Measurements from ENCODE around the gene CLCNKB. TPM values are rescaled to one million over a fixed set of nuclear protein-coding genes. Genes with fewer than 3 reads are reported as not detected.

Gene CLCNKB
- total and polyA plus RNA-seq, 4 donors = 0.40 to 1.9 (median 1.2) TPM

GRCh38 chr1:16072616-16073484, 29.3 kb downstream of the CLCNKB start:
- DNase-seq (ENCODE audit: low read depth in 4 of 6, low spot score in 6 of 6) = peak in 2 of 6 donors; percentile 49 to 56
- no peak overlapping the region for H3K4me3 ChIP-seq (ENCODE audit: low read depth, low read length)
- peaks cover 2% of the 10 kb centered on the region for H3K36me3 ChIP-seq (ENCODE audit: control insufficient read depth, insufficient read depth, low read length)
- peaks cover 27% of the 10 kb centered on the region for H3K4me1 ChIP-seq (ENCODE audit: control insufficient read depth, insufficient read depth, low read length)
- H3K27me3 ChIP-seq (ENCODE audit: control insufficient read depth, insufficient read depth, low read length) = peaks cover 3% of the 10 kb centered on the region
- WGBS (ENCODE audit: insufficient coverage) = 2% methylated on average over 48 of the region's 49 CpGs
- no peak overlapping the region for H3K27ac ChIP-seq (ENCODE audit: low read depth, low read length)
- no peaks in the 10 kb centered on the region for H3K9me3 ChIP-seq (ENCODE audit: control insufficient read depth, insufficient read depth, low read length)

GRCh38 chr1:16073490-16074119, 30.0 kb downstream of the CLCNKB start, which contains the start of gene FAM131C:
TSS of gene FAM131C (minus strand) at chr1:16073651. CDS start at chr1:16073442, 209 bp downstream.
- Histone ChIP-seq H3K9me3 (ENCODE audit: control insufficient read depth, insufficient read depth, low read length) (no peaks in the 10 kb centered on the region), H3K4me1 (ENCODE audit: control insufficient read depth, insufficient read depth, low read length) (peaks cover 20% of the 10 kb centered on the region), H3K27ac (ENCODE audit: low read depth, low read length) (no peak within 1 kb of the TSS), H3K27me3 (ENCODE audit: control insufficient read depth, insufficient read depth, low read length) (peaks cover 3% of the 10 kb centered on the region), H3K4me3 (ENCODE audit: low read depth, low read length) (peak within 1 kb of the TSS; percentile 29), H3K36me3 (ENCODE audit: control insufficient read depth, insufficient read depth, low read length) (peaks cover 2% of the 10 kb centered on the region)
- DNase-seq (ENCODE audit: low read depth in 4 of 6, low spot score in 6 of 6) = peak in 2 of 6 donors; percentile 38
- WGBS (ENCODE audit: insufficient coverage) = under 1% methylated on average over 48 of the region's 54 CpGs

- peaks cover 23% of the 10 kb centered on the region for H3K4me1 ChIP-seq (ENCODE audit: control insufficient read depth, insufficient read depth, low read length)
- peaks cover 3% of the 10 kb centered on the region for H3K27me3 ChIP-seq (ENCODE audit: control insufficient read depth, insufficient read depth, low read length)
- DNase-seq (ENCODE audit: low read depth in 4 of 6, low spot score in 6 of 6) = no peak
- H3K4me3 ChIP-seq (ENCODE audit: low read depth, low read length) = no peak overlapping the region
- H3K9me3 ChIP-seq (ENCODE audit: control insufficient read depth, insufficient read depth, low read length) = no peaks in the 10 kb centered on the region
- WGBS (ENCODE audit: insufficient coverage) = 72% methylated on average over 5 of the region's 5 CpGs
- peaks cover 2% of the 10 kb centered on the region for H3K36me3 ChIP-seq (ENCODE audit: control insufficient read depth, insufficient read depth, low read length)
- H3K27ac ChIP-seq (ENCODE audit: low read depth, low read length) = no peak overlapping the region
These were observed 30.6 kb downstream of the CLCNKB start for GRCh38 chr1:16074217-16074616.

- Histone ChIP-seq H3K27ac (ENCODE audit: low read depth, low read length) (no peak overlapping the region), H3K36me3 (ENCODE audit: control insufficient read depth, insufficient read depth, low read length) (peaks cover 2% of the 10 kb centered on the region), H3K9me3 (ENCODE audit: control insufficient read depth, insufficient read depth, low read length) (no peaks in the 10 kb centered on the region), H3K27me3 (ENCODE audit: control insufficient read depth, insufficient read depth, low read length) (peaks cover 3% of the 10 kb centered on the region), H3K4me3 (ENCODE audit: low read depth, low read length) (no peak overlapping the region), H3K4me1 (ENCODE audit: control insufficient read depth, insufficient read depth, low read length) (peaks cover 28% of the 10 kb centered on the region)
- DNase-seq (ENCODE audit: low read depth in 4 of 6, low spot score in 6 of 6) = peak in 1 of 6 donors; percentile 56
- 65% methylated on average over 7 of the region's 11 CpGs for WGBS (ENCODE audit: insufficient coverage)
These were observed 31.9 kb downstream of the CLCNKB start for GRCh38 chr1:16075337-16076030.

- Histone ChIP-seq H3K27ac (ENCODE audit: low read depth, low read length) (no peak overlapping the region), H3K27me3 (ENCODE audit: control insufficient read depth, insufficient read depth, low read length) (peaks cover 3% of the 10 kb centered on the region), H3K4me1 (ENCODE audit: control insufficient read depth, insufficient read depth, low read length) (peaks cover 28% of the 10 kb centered on the region), H3K4me3 (ENCODE audit: low read depth, low read length) (no peak overlapping the region), H3K36me3 (ENCODE audit: control insufficient read depth, insufficient read depth, low read length) (no peaks in the 10 kb centered on the region), H3K9me3 (ENCODE audit: control insufficient read depth, insufficient read depth, low read length) (no peaks in the 10 kb centered on the region)
- no peak for DNase-seq (ENCODE audit: low read depth in 4 of 6, low spot score in 6 of 6)
- 80% methylated on average over 10 of the region's 14 CpGs for WGBS (ENCODE audit: insufficient coverage)
These were observed 32.7 kb downstream of the CLCNKB start for GRCh38 chr1:16076031-16076864.

- Histone ChIP-seq H3K4me1 (ENCODE audit: control insufficient read depth, insufficient read depth, low read length) (peaks cover 28% of the 10 kb centered on the region), H3K27me3 (ENCODE audit: control insufficient read depth, insufficient read depth, low read length) (peaks cover 3% of the 10 kb centered on the region), H3K4me3 (ENCODE audit: low read depth, low read length) (no peak overlapping the region), H3K36me3 (ENCODE audit: control insufficient read depth, insufficient read depth, low read length) (no peaks in the 10 kb centered on the region), H3K9me3 (ENCODE audit: control insufficient read depth, insufficient read depth, low read length) (no peaks in the 10 kb centered on the region), H3K27ac (ENCODE audit: low read depth, low read length) (no peak overlapping the region)
- WGBS (ENCODE audit: insufficient coverage) = 61% methylated on average over 11 of the region's 11 CpGs
- DNase-seq (ENCODE audit: low read depth in 4 of 6, low spot score in 6 of 6) = peak in 1 of 6 donors; percentile 58
These were observed 33.3 kb downstream of the CLCNKB start for GRCh38 chr1:16076865-16077238.

- H3K36me3 ChIP-seq (ENCODE audit: control insufficient read depth, insufficient read depth, low read length) = no peaks in the 10 kb centered on the region
- H3K4me1 ChIP-seq (ENCODE audit: control insufficient read depth, insufficient read depth, low read length) = peaks cover 28% of the 10 kb centered on the region
- H3K4me3 ChIP-seq (ENCODE audit: low read depth, low read length) = no peak overlapping the region
- H3K27ac ChIP-seq (ENCODE audit: low read depth, low read length) = no peak overlapping the region
- WGBS (ENCODE audit: insufficient coverage) = 68% methylated on average over 9 of the region's 12 CpGs
- no peaks in the 10 kb centered on the region for H3K9me3 ChIP-seq (ENCODE audit: control insufficient read depth, insufficient read depth, low read length)
- peaks cover 3% of the 10 kb centered on the region for H3K27me3 ChIP-seq (ENCODE audit: control insufficient read depth, insufficient read depth, low read length)
- DNase-seq (ENCODE audit: low read depth in 4 of 6, low spot score in 6 of 6) = no peak
These were observed 34.0 kb downstream of the CLCNKB start for GRCh38 chr1:16077406-16078245.

- DNase-seq (ENCODE audit: low read depth in 4 of 6, low spot score in 6 of 6) = peak; percentile 26 to 95 (median 68)
- H3K4me3 ChIP-seq (ENCODE audit: low read depth, low read length) = no peak overlapping the region
- H3K27me3 ChIP-seq (ENCODE audit: control insufficient read depth, insufficient read depth, low read length) = no peaks in the 10 kb centered on the region
- H3K27ac ChIP-seq (ENCODE audit: low read depth, low read length) = no peak overlapping the region
- H3K9me3 ChIP-seq (ENCODE audit: control insufficient read depth, insufficient read depth, low read length) = no peaks in the 10 kb centered on the region
- no peaks in the 10 kb centered on the region for H3K36me3 ChIP-seq (ENCODE audit: control insufficient read depth, insufficient read depth, low read length)
- WGBS (ENCODE audit: insufficient coverage) = 32% methylated on average over 10 of the region's 10 CpGs
- peaks cover 21% of the 10 kb centered on the region for H3K4me1 ChIP-seq (ENCODE audit: control insufficient read depth, insufficient read depth, low read length)
These were observed 35.5 kb downstream of the CLCNKB start for GRCh38 chr1:16078925-16079656.

All from spinal cord (tissue), 10 donors.